K562 (cell line): ENCODE results near the gene C18orf32. TPM values are rescaled to one million over a fixed set of nuclear protein-coding genes. Genes with fewer than 3 reads are reported as not detected.

Experiments
- ATAC-seq: fragments of 200-7000 bp; cut with Tn5 transposase; 3 replicates; pipeline ENCODE4 v1.9.1; 2020; ENCODE audit warnings: moderate library complexity
- BruUV-seq: library from RNA; stranded (reverse); fragments of 400-500 nt; replicated peaks from 2 replicates; lab custom pipeline; 2021; lab: Mats Ljungman, UMichigan
- CTCF ChIA-PET: fragments of 300-600 bp; formaldehyde crosslinking; extraction: SDS; loops from one replicate; lab custom pipeline; 2021; ENCODE audit warnings: low intra/inter-chr PET ratio; lab: Yijun Ruan, JAX
- POLR2A ChIA-PET: fragments of 300-600, 350-650 bp; sonication (Branson Sonifier 250); formaldehyde crosslinking; extraction: SDS; loops from one replicate; lab custom pipeline; 2021; ENCODE audit warnings: antibody characterized with exemption, inconsistent platforms; lab: Yijun Ruan, JAX
- DNase-seq, 4 experiments: peaks; one replicate each; pipeline versions ENCODE4 v3.0.0 to v3.0.0-alpha.2; 2011 to 2018; ENCODE audit warnings: low spot score in 3 of 4, mixed read lengths in 3 of 4; ENCODE audit errors: extremely low read depth in 1 of 4
- FAIRE-seq: peaks from 2 replicates; lab custom pipeline; 2011; peaks lifted over from hg19 to GRCh38; lab: Jason Lieb, UNC
- H2AFZ ChIP-seq: 2 replicates; pipeline ENCODE4 v1.6.0; 2011; ENCODE audit warnings: low read depth, low read length, control low read depth, inconsistent platforms
- H3K27ac ChIP-seq: fragments of 200-600 bp; 3 replicates; pipeline ENCODE4 v1.8.0; 2011; ENCODE audit warnings: low read depth, mild to moderate bottlenecking, control low read depth, inconsistent platforms, low read length, moderate library complexity, mixed read lengths; ENCODE audit errors: extremely low read depth
- H3K27me3 ChIP-seq, 2 experiments: fragments of 300-600 bp in 1 of 2; 2 replicates in 1 of 2; 3 replicates in 1 of 2; pipeline versions ENCODE4 v1.6.0 to v1.8.0; 2011; ENCODE audit warnings: inconsistent platforms in 2 of 2, low read length in 2 of 2, mild to moderate bottlenecking in 1 of 2, mixed read lengths in 1 of 2, moderate library complexity in 1 of 2; ENCODE audit not compliant: control insufficient read depth in 2 of 2, insufficient read depth in 2 of 2
- H3K36me3 ChIP-seq: fragments of 300-600 bp; 3 replicates; pipeline ENCODE4 v1.8.0; 2011; ENCODE audit warnings: mild to moderate bottlenecking, low read length, inconsistent platforms; ENCODE audit not compliant: control insufficient read depth, insufficient read depth
- H3K4me1 ChIP-seq, 2 experiments: fragments of 200-600 bp in 1 of 2; replicated peaks in 1 of 2; 2 replicates in 1 of 2; 3 replicates in 1 of 2; pipeline versions ENCODE4 v1.5.1 to v1.8.0; 2011; ENCODE audit warnings: inconsistent platforms in 2 of 2, low read length in 2 of 2, mild to moderate bottlenecking in 1 of 2, mixed read lengths in 1 of 2, moderate library complexity in 1 of 2; ENCODE audit not compliant: control insufficient read depth in 2 of 2, insufficient read depth in 2 of 2
- H3K4me2 ChIP-seq: 2 replicates; pipeline ENCODE4 v1.6.1; 2011; ENCODE audit warnings: low read length, control low read depth, inconsistent platforms, mixed read lengths; ENCODE audit not compliant: insufficient read depth
- H3K4me3 ChIP-seq: fragments of 200-600 bp; sonication (generic), shearing (Covaris generic); 2 replicates; pipeline ENCODE4 v1.5.1; 2016; ENCODE audit warnings: control low read depth, inconsistent platforms
- H3K79me2 ChIP-seq: fragments of 200-600 bp; 3 replicates; pipeline ENCODE4 v1.8.0; 2011; ENCODE audit warnings: low read length, inconsistent platforms; ENCODE audit not compliant: control insufficient read depth, insufficient read depth
- H3K9ac ChIP-seq, 2 experiments: 2 replicates each; pipeline versions ENCODE4 v1.6.0 to v1.6.1; 2011; ENCODE audit warnings: low read depth in 2 of 2, low read length in 2 of 2, control low read depth in 1 of 2, inconsistent platforms in 1 of 2, mild to moderate bottlenecking in 1 of 2, mixed read lengths in 1 of 2; ENCODE audit not compliant: insufficient read depth in 1 of 2
- H3K9me1 ChIP-seq: one replicate; pipeline ENCODE4 v1.6.0; 2011; ENCODE audit warnings: inconsistent platforms, mild to moderate bottlenecking, low read length, moderate library complexity; ENCODE audit not compliant: control insufficient read depth, insufficient read depth
- H3K9me3 ChIP-seq: replicated peaks from 2 replicates; pipeline ENCODE4 v1.5.1; 2011; ENCODE audit warnings: low read depth, low read length, inconsistent platforms; ENCODE audit not compliant: control insufficient read depth, insufficient read depth
- H4K20me1 ChIP-seq: replicated peaks from 2 replicates; pipeline ENCODE4 v1.6.1; 2011; ENCODE audit warnings: low read length, inconsistent platforms, mixed read lengths; ENCODE audit not compliant: control insufficient read depth, insufficient read depth
- ARID1B ChIP-seq: fragments of 450-650 bp; IDR thresholded peaks from 2 replicates; pipeline ENCODE4 v1.6.1; 2016; ENCODE audit warnings: antibody characterized with exemption, mild to moderate bottlenecking, inconsistent platforms
- C11orf30 ChIP-seq: fragments of 450-650 bp; IDR thresholded peaks from 2 replicates; pipeline ENCODE4 v1.6.1; 2016; ENCODE audit warnings: low read depth, mild to moderate bottlenecking
- CBFA2T3 ChIP-seq: fragments of 450-650 bp; IDR thresholded peaks from 2 replicates; pipeline ENCODE4 v1.6.1; 2017
- CBX3 ChIP-seq, 2 experiments: IDR thresholded peaks; 1 replicate in 1 of 2; 2 replicates in 1 of 2; pipeline ENCODE4 v1.6.1; 2012; ENCODE audit warnings: inconsistent platforms in 2 of 2, low read length in 2 of 2, borderline replicate concordance in 1 of 2, control low read depth in 1 of 2
- CREM ChIP-seq: IDR thresholded peaks from 2 replicates; pipeline ENCODE4 v1.6.1; 2014; ENCODE audit warnings: antibody characterized with exemption, low read depth
- CTBP1 ChIP-seq: fragments of 450-650 bp; IDR thresholded peaks from 2 replicates; pipeline ENCODE4 v1.6.1; 2016; ENCODE audit warnings: borderline replicate concordance
- ERF ChIP-seq: fragments of 450-650 bp; formaldehyde crosslinking; IDR thresholded peaks from 2 replicates; pipeline ENCODE4 v1.4.0; 2020; ENCODE audit warnings: mild to moderate bottlenecking, mixed read lengths
- HOXB6 ChIP-seq: fragments of 250-450 bp; sonication (Bioruptor Pico); IDR thresholded peaks from 2 replicates; pipeline ENCODE4 v1.5.1; 2022; ENCODE audit warnings: mild to moderate bottlenecking, borderline replicate concordance
- MAFK ChIP-seq: IDR thresholded peaks from 2 replicates; pipeline ENCODE4 v1.6.1; 2011; ENCODE audit warnings: low read length, improper control_type of control experiment
- RCOR1 ChIP-seq, 2 experiments: IDR thresholded peaks; 2 replicates each; pipeline ENCODE4 v1.6.1; 2012; ENCODE audit warnings: low read depth in 2 of 2, low read length in 2 of 2, borderline replicate concordance in 1 of 2, improper control_type of control experiment in 1 of 2
- SOX6 ChIP-seq: fragments of 450-650 bp; IDR thresholded peaks from 2 replicates; pipeline ENCODE4 v1.6.1; 2014; ENCODE audit warnings: mild to moderate bottlenecking
- XRCC3 ChIP-seq: fragments of 450-650 bp; IDR thresholded peaks from 2 replicates; pipeline ENCODE4 v1.6.1; 2017; ENCODE audit warnings: mild to moderate bottlenecking, moderate library complexity
- YY1 ChIP-seq, 3 experiments: IDR thresholded peaks; 2 replicates each; pipeline ENCODE4 v1.6.1; 2011; ENCODE audit warnings: low read length in 2 of 3, mild to moderate bottlenecking in 2 of 3, moderate library complexity in 2 of 3, borderline replicate concordance in 1 of 3, control low read depth in 1 of 3, low read depth in 1 of 3; ENCODE audit not compliant: insufficient read depth in 3 of 3, insufficient replicate concordance in 2 of 3, control insufficient read depth in 1 of 3, insufficient read length in 1 of 3; ENCODE audit errors: extremely low read depth in 1 of 3
- WGBS: fragments of 100-300 bp; shearing (Covaris generic); methylation state at CpG from one replicate; pipeline ENCODE4 v1.1.6; 2016; ENCODE audit warnings: low coverage, mixed read lengths; ENCODE audit not compliant: insufficient coverage; ENCODE audit errors: missing lambda C conversion rate; 5-methylcytosine and 5-hydroxymethylcytosine counted together
- in situ Hi-C: fragments of 300-500 bp; cut with MboI; formaldehyde crosslinking; loops from 4 replicates; pipeline ENCODE4 v1.15.0; 2018; ENCODE audit warnings: inconsistent platforms, mixed read lengths
- intact Hi-C: fragments of 100-400 bp; cut with micrococcal nuclease; formaldehyde crosslinking; loops from 2 replicates; pipeline ENCODE4 v1.14.2; 2022
- polyA plus RNA-seq, 8 experiments: library from polyadenylated mRNA; depleted of rRNA in 4 of 8; stranded (reverse) in 5 of 8; unstranded in 3 of 8; fragments of >200 nt; fragmentation: Nextera tagmentation in 2 of 8; fragmentation: Illumina TruSeq in 1 of 8; extraction: Ambion mirVana in 2 of 8; extraction: Trizol in 1 of 8; gene quantifications; 2 replicates each; pipeline versions ENCODE4 v1.2.1 to v1.2.3, GENCODE V29; 2011 to 2014; ENCODE audit warnings: inconsistent platforms in 1 of 8, missing spikeins in 1 of 8
- total RNA-seq, 7 experiments: library from RNA; depleted of rRNA in 6 of 7; stranded (reverse); fragments of >200 nt in 6 of 7; fragmentation: Illumina TruSeq in 2 of 7; extraction: Trizol in 2 of 7; gene quantifications; 2 replicates each; pipeline versions ENCODE4 v1.2.1 to v1.2.3, GENCODE V29; 2011 to 2021; ENCODE audit warnings: low replicate concordance in 1 of 7
- TF ChIP-seq, protein P1 (sequence below): fragments of 450-650 bp; IDR thresholded peaks from 2 replicates; pipeline ENCODE4 v1.6.1; 2016; ENCODE audit warnings: missing biosample characterization, missing genetic modification characterization
- TF ChIP-seq, protein P2 (sequence below): fragments of 450-650 bp; IDR thresholded peaks from 2 replicates; pipeline ENCODE4 v1.6.1; 2017; ENCODE audit warnings: mild to moderate bottlenecking, moderate library complexity
- TF ChIP-seq, protein P3 (sequence below): fragments of 450-650 bp; formaldehyde crosslinking; IDR thresholded peaks from 2 replicates; pipeline ENCODE4 v1.4.0; 2022; ENCODE audit warnings: missing genetic modification characterization
- TF ChIP-seq, protein P4 (sequence below): fragments of 250-450 bp; sonication (Bioruptor Pico); IDR thresholded peaks from 2 replicates; pipeline ENCODE4 v1.4.0; 2020; ENCODE audit warnings: mild to moderate bottlenecking

Gene C18orf32
- total and polyA plus RNA-seq, 9 of the 15 experiments (the other 6 are each of a cell fraction or from before 2014, with no cell fraction given): 8.5 to 35.0 (median 20.4) TPM

DNA sequence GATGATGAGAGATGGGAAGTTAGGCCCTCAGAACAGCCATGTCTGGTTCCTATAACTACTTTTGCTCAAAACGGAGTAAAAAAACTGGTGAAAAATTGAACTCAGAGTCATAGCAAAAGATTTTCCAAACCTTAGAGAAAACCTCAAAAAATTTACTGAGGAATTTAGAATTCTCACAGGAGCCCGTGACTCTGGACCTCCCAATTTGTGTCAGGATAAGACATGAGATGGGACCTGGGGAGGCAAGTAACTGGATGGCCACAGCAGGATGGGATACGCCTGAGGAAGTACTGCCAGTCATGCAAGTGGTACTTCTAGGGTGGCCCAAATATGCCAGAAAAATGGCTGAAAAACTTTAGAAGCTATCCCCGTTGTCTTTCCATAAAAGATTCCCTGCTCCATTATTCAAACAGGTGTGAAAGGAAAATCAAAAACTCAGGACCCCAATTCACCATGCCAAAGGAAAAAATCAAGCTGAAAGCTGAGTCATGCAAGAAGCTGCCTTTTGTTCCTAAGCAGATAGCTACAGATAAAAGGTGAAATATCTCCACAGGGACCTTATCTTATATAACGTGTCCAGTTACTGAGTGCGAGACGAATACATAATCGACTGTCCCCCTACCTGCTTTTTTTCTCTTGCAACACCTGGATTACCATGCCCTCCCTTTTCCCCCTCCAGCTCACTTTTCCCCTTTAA is 40.7 kb upstream of the C18orf32 start:
- intact Hi-C loops (no loop called here), in situ Hi-C loops (no loop called here)
- DNase-seq (no peak), ATAC-seq (no peak), FAIRE-seq (no peak)
- Histone ChIP-seq H3K36me3 (no peaks in the 10 kb centered on the region), H3K27ac (no peak overlapping the region), H4K20me1 (no peaks in the 10 kb centered on the region), H3K4me3 (no peak overlapping the region), H3K9me3 (no peaks in the 10 kb centered on the region), H3K27me3 (no peaks in the 10 kb centered on the region), H3K4me1 (peaks cover 3 to 24% of the 10 kb centered on the region in 2 experiments; a peak in 3 of 5 replicates), H3K9me1 (no peaks in the 10 kb centered on the region), H2AFZ (no peak overlapping the region), H3K9ac (no peak overlapping the region), H3K79me2 (no peaks in the 10 kb centered on the region), H3K4me2 (no peak overlapping the region)
- ChIA-PET POLR2A (interaction anchor here (0.6 to 1.4 kb wide), 3 partner anchors 9 to 610 kb away, joined by 3 to 5 read pairs (median 4); no protein-coding TSS in a partner anchor), CTCF (no interaction called here)
- 14% methylated on average over 8 of the region's 8 CpGs for WGBS
- no TSS peak for BruUV-seq
- TF ChIP-seq MAFK (peak; percentile 20; the same call in 1 of the 2 replicates), YY1 (IDR thresholded peaks at IDR 0.05; ENCODE audit: borderline replicate concordance in 1 of 3, control insufficient read depth in 1 of 3, extremely low read depth in 1 of 3, insufficient read depth in 3 of 3, insufficient read length in 1 of 3, insufficient replicate concordance in 2 of 3, low read depth in 1 of 3, low read length in 2 of 3) (no peak), C11orf30 (peak; percentile 64), XRCC3 (no peak), CREM (no peak), CBFA2T3 (peak; percentile 44), SOX6 (peak; percentile 84), RCOR1 (IDR thresholded peaks at IDR 0.05; ENCODE audit: borderline replicate concordance in 1 of 2, low read depth in 2 of 2, low read length in 2 of 2) (peak in 1 of 2 experiments; percentile 32; a peak in 1 of 4 replicates), CBX3 (IDR thresholded peaks at IDR 0.05; ENCODE audit: borderline replicate concordance in 1 of 2, low read length in 2 of 2) (no peak), HOXB6 (CRISPR knock-in tag) (no peak), ERF (CRISPR knock-in tag) (no peak), ARID1B (peak; percentile 57; the same call in 1 of the 2 replicates), CTBP1 (peak; percentile 48; the same call in 1 of the 2 replicates)
- TF ChIP-seq, protein P1, sequence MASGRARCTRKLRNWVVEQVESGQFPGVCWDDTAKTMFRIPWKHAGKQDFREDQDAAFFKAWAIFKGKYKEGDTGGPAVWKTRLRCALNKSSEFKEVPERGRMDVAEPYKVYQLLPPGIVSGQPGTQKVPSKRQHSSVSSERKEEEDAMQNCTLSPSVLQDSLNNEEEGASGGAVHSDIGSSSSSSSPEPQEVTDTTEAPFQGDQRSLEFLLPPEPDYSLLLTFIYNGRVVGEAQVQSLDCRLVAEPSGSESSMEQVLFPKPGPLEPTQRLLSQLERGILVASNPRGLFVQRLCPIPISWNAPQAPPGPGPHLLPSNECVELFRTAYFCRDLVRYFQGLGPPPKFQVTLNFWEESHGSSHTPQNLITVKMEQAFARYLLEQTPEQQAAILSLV (tag): no peak
- TF ChIP-seq, protein P2, sequence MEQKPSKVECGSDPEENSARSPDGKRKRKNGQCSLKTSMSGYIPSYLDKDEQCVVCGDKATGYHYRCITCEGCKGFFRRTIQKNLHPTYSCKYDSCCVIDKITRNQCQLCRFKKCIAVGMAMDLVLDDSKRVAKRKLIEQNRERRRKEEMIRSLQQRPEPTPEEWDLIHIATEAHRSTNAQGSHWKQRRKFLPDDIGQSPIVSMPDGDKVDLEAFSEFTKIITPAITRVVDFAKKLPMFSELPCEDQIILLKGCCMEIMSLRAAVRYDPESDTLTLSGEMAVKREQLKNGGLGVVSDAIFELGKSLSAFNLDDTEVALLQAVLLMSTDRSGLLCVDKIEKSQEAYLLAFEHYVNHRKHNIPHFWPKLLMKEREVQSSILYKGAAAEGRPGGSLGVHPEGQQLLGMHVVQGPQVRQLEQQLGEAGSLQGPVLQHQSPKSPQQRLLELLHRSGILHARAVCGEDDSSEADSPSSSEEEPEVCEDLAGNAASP: no peak
- TF ChIP-seq, protein P3, sequence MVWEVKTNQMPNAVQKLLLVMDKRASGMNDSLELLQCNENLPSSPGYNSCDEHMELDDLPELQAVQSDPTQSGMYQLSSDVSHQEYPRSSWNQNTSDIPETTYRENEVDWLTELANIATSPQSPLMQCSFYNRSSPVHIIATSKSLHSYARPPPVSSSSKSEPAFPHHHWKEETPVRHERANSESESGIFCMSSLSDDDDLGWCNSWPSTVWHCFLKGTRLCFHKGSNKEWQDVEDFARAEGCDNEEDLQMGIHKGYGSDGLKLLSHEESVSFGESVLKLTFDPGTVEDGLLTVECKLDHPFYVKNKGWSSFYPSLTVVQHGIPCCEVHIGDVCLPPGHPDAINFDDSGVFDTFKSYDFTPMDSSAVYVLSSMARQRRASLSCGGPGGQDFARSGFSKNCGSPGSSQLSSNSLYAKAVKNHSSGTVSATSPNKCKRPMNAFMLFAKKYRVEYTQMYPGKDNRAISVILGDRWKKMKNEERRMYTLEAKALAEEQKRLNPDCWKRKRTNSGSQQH: no peak
- TF ChIP-seq, protein P4, sequence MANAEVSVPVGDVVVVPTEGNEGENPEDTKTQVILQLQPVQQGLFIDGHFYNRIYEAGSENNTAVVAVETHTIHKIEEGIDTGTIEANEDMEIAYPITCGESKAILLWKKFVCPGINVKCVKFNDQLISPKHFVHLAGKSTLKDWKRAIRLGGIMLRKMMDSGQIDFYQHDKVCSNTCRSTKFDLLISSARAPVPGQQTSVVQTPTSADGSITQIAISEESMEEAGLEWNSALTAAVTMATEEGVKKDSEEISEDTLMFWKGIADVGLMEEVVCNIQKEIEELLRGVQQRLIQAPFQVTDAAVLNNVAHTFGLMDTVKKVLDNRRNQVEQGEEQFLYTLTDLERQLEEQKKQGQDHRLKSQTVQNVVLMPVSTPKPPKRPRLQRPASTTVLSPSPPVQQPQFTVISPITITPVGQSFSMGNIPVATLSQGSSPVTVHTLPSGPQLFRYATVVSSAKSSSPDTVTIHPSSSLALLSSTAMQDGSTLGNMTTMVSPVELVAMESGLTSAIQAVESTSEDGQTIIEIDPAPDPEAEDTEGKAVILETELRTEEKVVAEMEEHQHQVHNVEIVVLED (CRISPR knock-in tag): no peak
